Keratinocyte (primary cell): ENCODE data around the gene JTB.

Source experiments
- EZH2 ChIP-seq: IDR thresholded peaks from one replicate; pipeline ENCODE4 v1.6.1; 2012; ENCODE audit warnings: inconsistent platforms, mild to moderate bottlenecking, low read length, moderate library complexity
- TF ChIP-seq, protein P1 (sequence below), 3 experiments: IDR thresholded peaks in 1 of 3; conservative IDR thresholded peaks in 1 of 3; optimal IDR thresholded peaks in 1 of 3; 2 replicates in 2 of 3; 3 replicates in 1 of 3; pipeline versions ENCODE3 to v1.5.1; 2011; ENCODE audit warnings: low read length in 3 of 3, mild to moderate bottlenecking in 3 of 3, moderate library complexity in 2 of 3, control low read depth in 1 of 3, inconsistent platforms in 1 of 3; ENCODE audit not compliant: insufficient read depth in 2 of 3; ENCODE audit errors: extremely low read depth in 1 of 3

- TF ChIP-seq, protein P1, sequence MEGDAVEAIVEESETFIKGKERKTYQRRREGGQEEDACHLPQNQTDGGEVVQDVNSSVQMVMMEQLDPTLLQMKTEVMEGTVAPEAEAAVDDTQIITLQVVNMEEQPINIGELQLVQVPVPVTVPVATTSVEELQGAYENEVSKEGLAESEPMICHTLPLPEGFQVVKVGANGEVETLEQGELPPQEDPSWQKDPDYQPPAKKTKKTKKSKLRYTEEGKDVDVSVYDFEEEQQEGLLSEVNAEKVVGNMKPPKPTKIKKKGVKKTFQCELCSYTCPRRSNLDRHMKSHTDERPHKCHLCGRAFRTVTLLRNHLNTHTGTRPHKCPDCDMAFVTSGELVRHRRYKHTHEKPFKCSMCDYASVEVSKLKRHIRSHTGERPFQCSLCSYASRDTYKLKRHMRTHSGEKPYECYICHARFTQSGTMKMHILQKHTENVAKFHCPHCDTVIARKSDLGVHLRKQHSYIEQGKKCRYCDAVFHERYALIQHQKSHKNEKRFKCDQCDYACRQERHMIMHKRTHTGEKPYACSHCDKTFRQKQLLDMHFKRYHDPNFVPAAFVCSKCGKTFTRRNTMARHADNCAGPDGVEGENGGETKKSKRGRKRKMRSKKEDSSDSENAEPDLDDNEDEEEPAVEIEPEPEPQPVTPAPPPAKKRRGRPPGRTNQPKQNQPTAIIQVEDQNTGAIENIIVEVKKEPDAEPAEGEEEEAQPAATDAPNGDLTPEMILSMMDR (optimal IDR thresholded peaks at IDR 0.05 in 1 of 3, IDR thresholded peaks at IDR 0.05 in 1 of 3, conservative IDR thresholded peaks at IDR 0.05 in 1 of 3; ENCODE audit: extremely low read depth in 1 of 3, insufficient read depth in 2 of 3, low read length in 3 of 3): no peak
- no peak for TF ChIP-seq EZH2
Measured at GRCh38 chr1:153939476-153939875, 38.0 kb downstream of the JTB start.
